GM19397 (cell line): ENCODE results near the gene COPRS.
"Not testable (repeated sequence)": the region's sequence is repeated elsewhere in the genome, so short reads cannot be mapped to it uniquely, and the experiment has no call there.

Experiments used
- ATAC-seq: cut with Tn5 transposase; IDR thresholded peaks from one replicate; pipeline ENCODE4 v1.9.1; 2021; ENCODE audit warnings: mild to moderate bottlenecking, moderate library complexity; ENCODE audit not compliant: unreplicated experiment

The COPRS gene

DNA sequence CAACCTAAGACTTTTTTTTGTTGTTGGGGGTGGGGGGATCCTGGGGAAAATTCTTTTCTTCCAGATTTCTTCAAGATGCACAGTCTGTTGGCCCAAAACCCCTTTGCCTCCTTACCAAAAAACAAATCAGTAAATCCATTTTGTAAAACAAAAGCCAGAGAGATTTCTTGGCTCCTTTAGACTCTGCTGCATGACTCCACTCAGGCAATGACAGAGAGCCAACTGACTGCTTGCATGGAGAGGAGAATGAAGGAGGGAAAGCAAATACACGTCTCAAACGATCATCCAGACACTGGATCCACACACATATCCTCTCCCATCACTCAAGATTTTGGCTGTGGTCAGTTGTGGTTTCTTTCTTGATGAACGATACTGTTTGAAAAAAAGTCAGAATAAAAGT is 13.8 kb downstream of the COPRS start:
- no peak for ATAC-seq

DNA sequence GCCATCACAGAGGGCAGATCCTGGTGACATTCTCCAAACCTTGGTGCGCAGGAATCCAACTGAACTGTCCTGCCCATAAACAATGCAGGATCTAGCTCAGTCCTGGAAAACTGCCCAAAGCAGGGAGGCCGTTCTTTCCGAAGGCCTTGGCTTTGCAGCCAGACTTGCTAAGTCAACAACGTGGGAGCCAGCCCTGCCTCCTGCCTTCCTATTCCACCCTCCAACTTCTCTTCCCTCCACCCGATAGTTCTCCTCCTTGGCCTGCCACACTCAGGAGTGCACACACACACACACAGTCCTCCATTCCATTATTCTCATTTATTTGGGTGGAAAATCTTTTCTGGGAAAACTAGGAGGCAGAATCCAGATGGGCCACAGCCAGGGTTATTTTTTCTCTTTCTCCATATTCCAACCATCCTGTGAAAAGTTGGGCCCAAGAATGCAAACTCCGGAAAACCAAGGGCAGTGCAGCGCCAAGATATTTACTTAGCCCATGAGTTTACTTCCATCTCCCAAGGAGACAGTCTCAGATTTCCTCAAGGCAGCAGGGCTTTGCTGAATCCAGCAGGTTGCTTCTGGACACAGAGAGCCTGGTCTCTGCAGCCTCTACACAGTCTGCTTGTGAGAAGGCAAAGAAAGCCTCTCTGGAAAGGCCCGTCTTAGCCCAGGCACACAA is 15.8 kb downstream of the COPRS start:
- ATAC-seq: no peak

DNA sequence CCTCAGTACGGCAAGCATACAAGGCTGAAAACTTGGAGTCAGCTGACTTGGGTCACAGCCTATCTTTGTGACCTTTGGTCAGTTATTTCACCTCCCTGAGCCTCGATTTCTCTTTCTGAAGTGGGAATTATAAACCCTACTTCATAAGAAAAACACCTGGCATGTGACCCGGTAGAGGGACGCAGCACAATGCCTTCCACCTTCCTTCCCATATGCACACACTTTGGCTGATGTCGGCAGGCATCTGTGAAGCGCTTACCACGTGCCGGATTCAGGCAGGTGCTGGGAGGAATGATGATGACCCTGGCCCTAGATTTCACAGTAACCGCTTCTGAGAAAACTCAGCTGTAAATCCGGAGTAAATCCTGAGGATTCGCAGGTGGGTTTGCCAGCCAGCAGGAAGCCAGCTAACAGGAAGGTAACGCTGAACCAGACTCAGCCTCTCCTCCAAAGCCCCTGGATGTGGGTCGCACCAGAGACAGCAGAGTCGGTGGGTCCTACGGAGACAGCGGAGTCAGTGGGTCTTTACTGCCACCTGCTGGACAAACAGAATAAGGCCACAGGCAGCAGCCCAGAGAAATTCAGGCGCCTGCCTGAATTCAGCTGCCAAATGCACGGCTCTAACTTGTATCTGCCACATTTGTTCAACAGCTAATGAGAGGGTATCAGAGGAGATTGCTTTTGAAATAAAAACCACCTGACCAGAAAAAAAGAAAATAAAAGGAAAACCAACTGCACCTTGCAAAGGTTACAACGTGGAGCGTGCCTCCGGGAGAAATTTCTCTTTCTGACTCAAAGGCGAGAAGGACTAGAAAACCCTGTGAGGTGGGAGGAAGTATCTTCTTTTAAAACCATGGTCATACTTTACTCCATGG is 16.6 kb downstream of the COPRS start:
- peak; percentile 50 for ATAC-seq

DNA sequence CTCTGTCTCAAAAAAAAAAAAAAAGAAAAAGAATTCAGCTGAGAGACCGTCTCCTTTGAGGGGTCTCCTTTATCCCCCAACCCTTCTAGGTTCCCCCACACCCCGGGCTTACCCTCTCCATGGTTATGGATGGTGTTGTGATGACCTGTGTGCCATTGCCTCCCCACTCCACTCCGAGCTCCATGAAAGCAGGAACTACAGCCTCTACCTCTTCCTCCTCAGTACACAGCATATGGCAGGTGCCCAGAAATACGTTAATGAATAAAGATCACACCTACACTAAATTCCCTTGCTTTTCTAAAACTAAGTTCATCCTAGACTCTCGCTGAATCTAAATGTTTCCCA is 17.2 kb downstream of the COPRS start:
- no peak for ATAC-seq

DNA sequence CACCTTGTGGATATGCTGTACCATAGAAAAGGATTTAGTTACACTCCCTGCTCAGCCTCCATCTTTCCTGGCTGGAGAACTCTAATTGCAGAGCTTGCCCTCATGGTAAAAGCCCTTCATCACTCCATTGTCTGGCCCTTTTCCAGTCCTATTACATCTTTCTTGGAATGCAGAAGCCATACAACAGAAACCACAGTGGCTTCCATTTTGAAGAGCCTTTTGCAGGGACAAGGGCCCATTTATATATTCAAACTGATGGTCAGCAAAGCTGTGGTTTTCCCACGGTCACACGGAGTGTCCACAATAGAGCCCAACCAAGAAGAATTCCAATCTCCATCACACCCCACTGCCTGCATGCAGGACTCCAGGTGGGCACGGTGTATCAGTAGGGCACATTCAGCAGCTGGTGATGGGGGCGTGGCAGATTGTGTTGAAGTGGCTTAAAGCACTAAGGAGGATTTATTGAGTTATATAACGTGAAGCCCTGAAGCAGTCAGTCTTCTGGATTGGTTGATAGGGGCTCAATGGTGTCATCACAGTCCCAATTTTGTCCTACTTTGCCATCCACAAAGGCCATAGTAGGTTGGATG is 20.3 kb downstream of the COPRS start:
- ATAC-seq: no peak

DNA sequence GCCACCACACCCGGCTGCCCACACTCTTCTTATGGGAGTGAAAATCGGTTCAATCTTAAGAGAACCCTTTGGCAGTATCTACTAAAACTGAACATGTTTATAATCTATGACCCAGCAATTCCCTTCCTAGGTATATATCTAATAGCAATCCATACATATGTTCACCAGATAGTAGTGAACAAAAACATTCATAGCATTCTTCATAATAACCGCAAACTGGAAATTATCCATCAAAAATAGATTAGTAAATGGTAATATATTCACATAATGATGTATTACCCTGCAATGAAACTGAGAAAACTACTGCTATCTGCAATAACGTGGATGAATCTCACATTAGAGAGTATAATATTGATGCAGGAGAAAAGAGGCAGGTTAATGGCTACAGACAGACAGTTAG is 23.1 kb downstream of the COPRS start:
- no peak for ATAC-seq

DNA sequence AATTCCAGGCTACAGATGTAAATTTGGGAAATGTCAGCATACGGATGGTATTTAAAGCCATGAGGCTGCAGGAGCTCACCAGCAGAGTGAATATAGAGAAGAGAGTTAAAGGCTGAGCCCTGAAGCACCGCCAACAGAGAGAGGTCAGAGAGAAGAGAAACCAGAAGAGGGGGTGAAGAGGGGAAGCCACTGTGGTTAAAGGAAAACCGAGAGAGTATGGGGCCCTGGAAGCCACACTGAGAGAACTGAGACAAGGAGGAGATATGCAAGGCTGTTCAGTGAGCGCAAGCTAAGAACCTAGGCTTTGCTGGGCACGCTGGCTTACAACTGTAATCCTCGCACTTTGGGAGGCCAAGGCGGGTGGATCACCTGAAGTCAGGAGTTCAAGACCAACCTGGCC is 24.6 kb downstream of the COPRS start:
- no peak for ATAC-seq

DNA sequence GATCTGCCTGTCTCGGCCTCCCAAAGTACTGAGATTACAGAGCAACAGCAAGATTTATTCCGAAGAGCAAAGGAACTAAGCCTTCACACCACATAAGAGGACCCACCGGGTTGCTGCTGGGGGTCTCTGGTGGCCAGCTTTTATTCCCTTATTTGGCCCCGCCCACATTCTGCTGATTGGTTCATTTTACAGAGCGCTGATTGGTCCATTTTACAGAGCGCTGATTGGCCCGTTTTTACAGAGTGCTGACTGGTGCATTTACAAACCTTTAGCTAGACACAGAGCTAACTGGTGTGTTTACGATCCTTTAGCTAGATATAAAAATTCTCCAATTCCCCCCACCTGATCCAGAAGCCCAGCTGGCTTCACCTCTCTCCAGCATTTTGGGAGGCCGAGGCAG is 26.3 kb downstream of the COPRS start:
- ATAC-seq: no peak

DNA sequence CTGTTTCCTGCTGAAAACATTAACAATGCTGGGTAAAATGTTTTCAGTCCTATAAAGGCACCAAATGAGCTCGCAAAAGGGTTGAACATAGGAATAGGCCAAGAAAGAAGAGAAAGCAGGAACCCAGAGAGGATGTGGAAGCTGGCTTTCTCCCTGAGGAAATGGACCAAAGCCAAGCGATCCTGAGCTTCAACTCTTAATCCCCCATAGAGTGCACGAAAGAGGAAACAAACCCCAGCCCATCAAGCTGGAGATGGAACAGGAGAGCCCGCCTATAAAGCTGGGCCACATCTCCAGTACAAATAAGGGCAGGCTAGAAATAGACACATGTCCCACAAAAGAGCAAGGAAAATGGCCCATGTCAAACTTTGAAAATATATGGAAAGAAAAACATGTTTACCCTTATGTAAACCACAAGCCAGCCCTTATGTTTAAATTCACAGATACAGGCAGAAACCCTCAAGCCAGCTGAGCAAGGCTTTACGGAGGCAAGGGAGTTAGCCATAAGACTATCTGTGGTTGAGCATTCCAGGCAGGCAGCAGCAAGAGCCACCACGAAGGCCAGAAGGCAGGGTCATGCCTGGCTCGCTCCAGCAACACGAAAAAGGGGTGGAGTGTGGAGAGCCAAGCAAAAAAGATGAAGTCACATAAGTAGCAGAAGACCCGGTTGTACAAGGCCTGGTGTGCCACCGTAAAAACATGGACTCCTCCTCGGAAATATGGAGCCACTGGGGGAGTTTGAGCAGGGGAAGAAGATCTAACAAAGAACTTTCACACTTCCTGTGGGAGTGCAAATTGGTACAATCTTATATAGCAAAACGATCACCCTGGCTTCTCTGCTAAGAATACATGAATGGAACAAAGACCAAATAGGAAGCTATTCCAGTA is 27.8 kb downstream of the COPRS start:
- no peak for ATAC-seq

DNA sequence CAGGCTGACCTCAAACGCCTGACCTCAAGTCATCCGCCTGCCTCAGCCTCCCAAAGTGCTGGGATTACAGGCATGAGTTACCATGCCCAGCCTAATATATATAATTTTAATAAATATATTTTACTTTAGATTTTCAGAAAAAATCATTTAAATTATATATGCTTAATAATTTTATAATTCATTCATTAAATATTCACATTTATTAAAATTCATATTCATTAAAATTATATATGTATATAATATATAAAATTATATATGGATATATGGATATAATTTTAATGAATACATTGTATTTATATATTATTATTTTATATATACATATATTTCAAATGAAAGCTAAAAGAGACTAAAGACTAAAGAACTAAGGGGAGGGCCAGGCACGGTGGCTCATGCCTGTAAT is 29.4 kb downstream of the COPRS start:
- ATAC-seq: no peak

DNA sequence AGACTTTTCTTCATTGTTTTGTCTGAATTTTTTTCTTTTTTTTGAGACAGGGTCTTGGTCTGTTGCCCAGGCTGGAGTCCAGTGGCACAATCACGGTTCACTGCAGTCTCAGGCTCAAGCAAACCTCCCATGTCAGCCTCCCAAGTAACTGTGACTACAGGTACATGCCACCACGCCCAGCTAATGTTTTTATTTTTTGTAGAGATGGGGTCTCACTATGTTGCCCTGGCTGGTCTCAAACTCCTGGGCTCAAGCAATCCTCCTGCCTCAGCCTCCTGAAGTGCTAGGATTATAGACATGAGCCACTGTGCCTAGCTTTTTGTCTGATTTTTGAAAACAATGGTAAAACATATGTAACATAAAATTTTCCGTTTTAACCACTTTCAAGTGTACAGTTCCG is 30.1 kb downstream of the COPRS start:
- ATAC-seq: not testable (repeated sequence)

DNA sequence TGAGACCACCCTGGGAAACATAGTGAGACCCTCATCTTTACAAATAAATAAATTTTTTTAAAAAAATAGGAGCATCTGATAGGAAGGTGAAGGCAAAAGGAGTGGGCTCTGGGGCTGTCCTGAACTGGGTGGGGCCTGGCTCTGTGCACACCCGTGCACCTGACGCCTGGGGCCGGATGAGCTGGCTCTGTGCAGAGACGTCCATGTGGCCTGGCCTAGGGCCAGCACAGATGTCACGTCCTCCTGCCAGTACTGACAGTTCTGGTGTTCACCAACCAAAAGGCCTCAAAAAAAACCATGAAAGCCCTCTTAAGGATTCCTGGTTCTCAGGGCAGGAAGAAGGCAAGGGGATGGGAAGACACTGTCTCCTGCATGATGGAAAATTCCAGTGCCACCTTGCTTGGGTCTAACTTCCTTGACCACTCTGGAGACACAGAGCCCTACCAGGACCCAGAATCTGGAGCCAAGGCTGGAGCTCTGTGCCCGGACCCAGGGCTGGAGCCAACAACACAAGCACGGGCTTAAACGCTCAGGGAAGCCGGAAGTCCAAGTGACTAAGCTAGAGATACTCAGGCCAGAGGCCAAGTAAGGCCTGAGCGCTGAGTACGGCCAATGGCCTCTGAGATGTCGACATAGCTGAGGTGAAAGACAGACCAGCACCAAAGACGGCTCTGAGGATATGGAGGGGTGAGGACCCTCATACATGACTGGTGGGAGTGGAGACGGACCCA is 32.9 kb downstream of the COPRS start:
- no peak for ATAC-seq

DNA sequence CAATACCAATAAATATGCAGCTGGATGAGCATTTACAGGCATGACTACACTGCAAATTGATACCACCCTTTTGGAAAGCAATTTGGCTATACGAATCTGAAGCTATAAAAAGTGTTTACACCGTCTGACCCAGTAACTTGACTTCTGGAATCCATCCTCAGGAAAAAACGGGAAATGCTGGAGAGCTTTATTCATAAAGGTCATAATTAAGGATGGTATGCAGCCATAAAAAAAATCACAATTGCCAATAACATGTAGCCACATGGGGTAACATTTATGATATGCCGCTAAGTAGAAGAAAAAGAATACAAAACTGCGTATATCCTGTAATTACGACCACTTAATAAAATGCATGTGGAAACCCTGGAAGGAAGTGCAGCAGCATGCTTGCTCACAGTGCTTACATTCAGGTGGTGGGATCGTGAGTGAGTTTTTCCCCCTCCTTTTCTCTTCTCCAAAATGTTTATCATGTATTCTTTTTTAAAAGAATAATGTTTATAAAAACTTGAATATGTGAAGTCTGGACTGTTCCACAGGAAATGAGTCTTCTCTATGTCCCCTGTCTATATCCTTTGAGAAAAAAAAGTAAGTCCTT is 34.2 kb downstream of the COPRS start:
- ATAC-seq: no peak

DNA sequence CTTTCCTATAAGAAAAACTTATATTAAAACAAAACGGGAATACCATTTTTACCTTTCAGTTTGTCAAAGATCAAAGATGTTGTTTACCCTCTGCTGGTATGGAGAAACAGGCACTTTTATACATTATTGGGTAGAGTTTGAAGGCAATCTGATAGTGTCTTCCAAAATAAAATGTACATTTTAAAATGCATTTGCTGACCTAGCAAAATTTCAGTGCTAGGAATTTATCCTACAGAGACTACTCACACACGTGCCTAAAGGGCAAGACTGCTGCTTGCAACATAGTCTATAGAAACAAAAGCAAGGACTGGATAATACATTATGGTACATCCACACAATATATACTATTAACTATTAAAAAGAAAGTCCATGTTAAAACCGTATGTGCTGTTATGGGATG is 36.0 kb downstream of the COPRS start:
- no peak for ATAC-seq

DNA sequence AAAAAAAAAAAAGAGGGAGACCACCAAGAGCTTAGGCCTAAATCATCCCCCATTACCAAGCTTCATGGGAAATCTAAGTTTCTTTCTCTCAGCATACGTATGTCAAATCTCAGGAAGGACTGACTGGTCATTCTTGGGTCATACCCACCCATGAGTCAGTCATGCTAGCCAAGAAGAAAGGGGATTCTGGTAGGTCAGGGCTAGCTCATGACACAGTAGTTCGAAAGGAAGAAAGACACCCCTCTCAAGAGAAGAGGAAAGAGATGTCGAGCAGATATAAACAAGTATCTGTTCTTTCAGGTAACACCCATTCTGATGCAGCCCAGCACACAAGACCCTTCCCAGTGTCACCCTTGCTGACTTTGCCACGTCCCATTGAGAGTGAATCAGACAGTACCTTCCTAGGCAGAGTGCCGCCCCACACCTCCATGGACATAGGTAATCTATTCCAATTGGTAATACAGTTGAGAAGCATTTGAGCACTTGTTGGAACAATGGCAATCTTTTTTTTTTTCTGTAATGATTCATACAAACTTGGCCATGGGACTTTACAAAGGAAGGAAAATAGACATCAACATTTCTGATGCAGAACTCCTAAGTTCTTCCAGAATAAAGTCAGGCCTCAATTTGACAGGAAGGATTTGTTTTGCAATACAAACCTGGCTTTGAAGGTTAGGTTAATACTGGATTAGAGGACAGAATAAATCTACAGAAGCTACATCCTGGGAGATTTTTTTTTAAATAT is 38.2 kb downstream of the COPRS start:
- ATAC-seq: no peak

DNA sequence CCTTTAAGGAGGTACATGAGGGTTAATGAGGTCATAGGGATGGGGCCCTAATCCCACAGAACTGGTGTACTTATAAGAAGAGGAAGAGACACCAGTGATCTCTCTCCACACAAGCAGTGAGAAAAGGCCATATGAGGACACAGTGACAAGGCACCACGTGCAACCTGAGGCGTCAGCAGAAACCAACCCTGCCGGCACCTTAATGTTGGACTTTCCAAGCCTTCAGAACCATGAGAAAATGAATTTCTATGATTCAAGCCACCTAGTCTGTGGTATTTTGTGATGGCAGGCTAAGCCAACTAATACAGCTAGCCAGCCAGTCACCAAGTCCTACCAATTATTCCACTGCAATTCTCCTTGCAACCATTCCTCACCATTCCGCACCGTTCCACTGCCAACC is 39.5 kb downstream of the COPRS start:
- ATAC-seq: no peak

DNA sequence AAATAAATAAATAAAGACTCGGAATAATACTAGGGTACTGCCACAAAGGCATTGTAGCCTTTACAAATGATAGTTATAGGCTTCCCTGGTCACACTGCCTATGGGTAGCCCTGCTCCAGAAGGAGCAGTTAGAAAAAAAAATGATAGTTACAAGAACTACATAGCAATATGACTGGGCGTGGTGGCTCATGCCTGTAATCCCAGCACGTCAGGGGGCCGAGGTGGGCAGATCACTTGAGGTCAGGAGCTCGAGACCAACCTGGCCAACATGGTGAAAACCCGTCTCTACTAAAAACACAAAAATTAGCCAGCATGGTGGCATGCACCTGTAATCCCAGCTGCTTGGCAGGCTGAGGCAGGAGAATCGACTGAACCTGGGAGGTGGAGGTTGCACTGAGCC is 40.2 kb downstream of the COPRS start:
- ATAC-seq: not testable (repeated sequence)

DNA sequence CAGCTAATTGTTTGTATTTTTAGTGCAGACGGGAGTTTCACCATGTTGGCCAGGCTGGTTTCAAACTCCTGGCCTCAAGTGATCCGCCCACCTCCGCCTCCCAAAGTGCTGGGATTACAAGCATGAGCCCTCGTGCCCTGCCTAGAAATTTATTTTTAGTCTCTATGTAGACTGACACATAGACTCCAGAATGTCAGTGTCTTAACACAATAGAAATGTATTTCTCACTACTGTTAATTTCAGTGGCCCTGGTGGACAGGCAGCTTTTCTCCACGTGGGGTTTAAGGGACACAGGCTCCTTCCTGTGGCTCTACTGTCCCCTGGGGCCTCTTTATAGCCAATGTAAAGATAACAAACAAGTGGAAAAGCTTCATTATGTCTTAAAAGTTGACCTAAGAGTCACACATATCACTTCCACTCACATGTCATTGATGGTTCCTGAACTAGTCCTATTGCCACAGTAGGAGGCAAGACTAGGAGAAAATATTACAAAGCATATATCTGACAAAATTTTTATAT is 43.8 kb downstream of the COPRS start:
- no peak for ATAC-seq

DNA sequence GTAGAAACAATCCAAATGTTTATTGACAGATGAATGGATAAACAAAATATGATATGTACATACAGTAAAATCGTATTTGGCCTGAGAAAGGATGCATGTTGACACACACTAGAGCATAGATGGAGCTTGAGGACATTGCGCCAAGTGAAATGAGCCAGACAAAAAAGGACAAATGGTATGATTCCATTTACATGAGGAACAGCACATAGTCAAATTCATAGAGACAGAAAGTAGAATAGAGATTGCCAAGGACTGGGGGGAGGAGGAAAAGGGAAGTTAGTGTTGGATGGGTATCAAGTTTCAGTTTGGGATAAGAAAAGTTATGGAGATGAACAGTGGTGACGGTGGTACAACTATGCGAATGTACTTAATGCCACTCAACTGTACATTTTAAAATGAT is 47.9 kb downstream of the COPRS start:
- no peak for ATAC-seq
